Astrocyte of the cerebellum (primary cell): ENCODE data around the gene SP100.

Source experiments
- DNase-seq: peaks from one replicate; pipeline ENCODE4 v3.0.0-alpha.2; 2011; ENCODE audit warnings: low read depth
- H3K4me3 ChIP-seq: 2 replicates; pipeline ENCODE4 v1.5.1; 2011; ENCODE audit warnings: mild to moderate bottlenecking, low read depth, low read length, moderate library complexity
- CTCF ChIP-seq: IDR thresholded peaks from 2 replicates; pipeline ENCODE4 v1.5.1; 2012; ENCODE audit warnings: low read length, low read depth, moderate library complexity, mild to moderate bottlenecking; ENCODE audit errors: missing control alignments
- in situ Hi-C: cut with HindIII; loops from 2 replicates; pipeline ENCODE4 v1.10.0; 2017; ENCODE audit warnings: low sequenced_read_pairs

The SP100 gene

GRCh38 chr2:230586328-230586982 is 170.5 kb downstream of the SP100 start:
- no peak for DNase-seq
- in situ Hi-C loops: no loop called here
- TF ChIP-seq CTCF: no peak

GRCh38 chr2:230589025-230589424 is 173.0 kb downstream of the SP100 start:
- no peak overlapping the region for H3K4me3 ChIP-seq
- in situ Hi-C loops: no loop called here
- no peak for DNase-seq
- no peak for TF ChIP-seq CTCF

More at GRCh38 chr2:230586328-230586982, 170.5 kb downstream of the SP100 start:
- H3K4me3 ChIP-seq: no peak overlapping the region

- in situ Hi-C loops: no loop called here
- no peak for TF ChIP-seq CTCF
- H3K4me3 ChIP-seq: no peak overlapping the region
- DNase-seq: no peak
Observed at GRCh38 chr2:230589497-230590015, 173.6 kb downstream of the SP100 start.

- no peak for TF ChIP-seq CTCF
- in situ Hi-C loops: no loop called here
- no peak for DNase-seq
- no peak overlapping the region for H3K4me3 ChIP-seq
Observed at GRCh38 chr2:230590333-230590732, 174.3 kb downstream of the SP100 start.

- in situ Hi-C loops: no loop called here
- TF ChIP-seq CTCF: no peak
- no peak overlapping the region for H3K4me3 ChIP-seq
- DNase-seq: no peak
Observed at GRCh38 chr2:230591850-230592249, 175.8 kb downstream of the SP100 start.

GRCh38 chr2:230592775-230593174 is 176.8 kb downstream of the SP100 start:
- in situ Hi-C loops: no loop called here
- no peak overlapping the region for H3K4me3 ChIP-seq
- no peak for TF ChIP-seq CTCF
- no peak for DNase-seq
